MM.1S (cell line): ENCODE results near the gene LAMA3.

ENCODE experiments used
- CTCF ChIP-seq: fragments of 300-600 bp; sonication (generic); IDR thresholded peaks from 2 replicates; pipeline ENCODE4 v1.5.1; 2016; ENCODE audit warnings: antibody characterized with exemption, low read length, mixed read lengths
- EZH2 ChIP-seq: fragments of 300-600 bp; sonication (generic); optimal IDR thresholded peaks from 2 replicates; pipeline ENCODE3; 2017; ENCODE audit warnings: low read depth, mild to moderate bottlenecking, antibody characterized with exemption, low read length, mixed read lengths

DNA sequence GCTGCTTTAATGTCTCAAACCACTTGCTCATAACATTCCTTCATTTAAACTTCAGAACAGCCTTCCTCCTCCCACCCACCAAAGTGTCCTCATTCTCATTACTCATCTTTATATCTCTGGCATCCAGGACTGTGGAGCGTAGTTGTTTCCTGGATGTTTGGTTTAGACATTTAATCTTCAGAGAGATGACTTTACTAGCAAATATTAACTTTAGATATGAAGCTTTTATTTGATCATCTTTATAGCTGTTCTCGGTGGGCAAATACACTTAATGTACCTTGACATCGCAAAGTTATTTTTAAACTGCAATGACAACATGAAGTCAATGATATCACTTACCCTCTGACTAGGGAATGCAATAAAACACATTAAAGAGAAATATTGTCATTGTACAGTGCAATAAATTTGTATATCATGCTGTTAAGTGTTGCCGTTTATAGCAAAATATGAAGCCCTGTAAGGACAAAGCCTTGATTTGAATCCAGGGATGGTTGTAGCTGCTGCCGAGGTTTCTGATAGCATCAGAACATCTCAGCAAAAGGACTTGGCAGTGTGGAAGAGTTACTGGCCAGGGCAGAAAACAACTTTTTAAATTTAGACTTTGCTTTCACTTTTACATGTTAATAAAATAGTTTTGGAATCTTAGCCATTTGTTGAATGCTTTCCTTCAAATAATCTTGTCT is 4.6 kb upstream of the LAMA3 start:
- TF ChIP-seq CTCF (no peak), EZH2 (no peak)
